ENCODE results near the gene HRH2.

HRH2 gene

DNA sequence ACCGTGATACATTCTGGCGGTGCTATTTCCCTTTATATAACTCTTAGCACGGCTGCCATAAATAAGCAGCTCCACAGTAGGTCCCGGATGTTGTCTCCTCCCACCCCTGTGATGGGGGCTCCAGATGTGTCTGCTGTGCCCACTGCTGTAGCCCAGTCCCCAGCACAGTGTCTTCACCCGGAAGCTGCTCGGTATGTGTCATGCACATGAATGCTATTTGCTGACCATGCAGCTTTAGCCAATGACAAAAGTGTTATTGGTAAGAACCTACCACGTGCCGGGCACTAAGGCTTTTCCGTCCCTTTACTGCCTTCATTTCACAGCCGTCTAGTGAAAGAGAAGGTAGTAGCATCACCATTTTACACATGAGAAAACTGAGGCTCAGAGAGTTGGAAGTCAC lies 20.2 kb downstream of the HRH2 start:
- TF ChIP-seq, protein P1, sequence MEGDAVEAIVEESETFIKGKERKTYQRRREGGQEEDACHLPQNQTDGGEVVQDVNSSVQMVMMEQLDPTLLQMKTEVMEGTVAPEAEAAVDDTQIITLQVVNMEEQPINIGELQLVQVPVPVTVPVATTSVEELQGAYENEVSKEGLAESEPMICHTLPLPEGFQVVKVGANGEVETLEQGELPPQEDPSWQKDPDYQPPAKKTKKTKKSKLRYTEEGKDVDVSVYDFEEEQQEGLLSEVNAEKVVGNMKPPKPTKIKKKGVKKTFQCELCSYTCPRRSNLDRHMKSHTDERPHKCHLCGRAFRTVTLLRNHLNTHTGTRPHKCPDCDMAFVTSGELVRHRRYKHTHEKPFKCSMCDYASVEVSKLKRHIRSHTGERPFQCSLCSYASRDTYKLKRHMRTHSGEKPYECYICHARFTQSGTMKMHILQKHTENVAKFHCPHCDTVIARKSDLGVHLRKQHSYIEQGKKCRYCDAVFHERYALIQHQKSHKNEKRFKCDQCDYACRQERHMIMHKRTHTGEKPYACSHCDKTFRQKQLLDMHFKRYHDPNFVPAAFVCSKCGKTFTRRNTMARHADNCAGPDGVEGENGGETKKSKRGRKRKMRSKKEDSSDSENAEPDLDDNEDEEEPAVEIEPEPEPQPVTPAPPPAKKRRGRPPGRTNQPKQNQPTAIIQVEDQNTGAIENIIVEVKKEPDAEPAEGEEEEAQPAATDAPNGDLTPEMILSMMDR (IDR thresholded peaks at IDR 0.05; ENCODE audit: insufficient read depth, low read length, poor library complexity, severe bottlenecking): no peak
- no peak overlapping the region for H3K4me3 ChIP-seq (replicated peaks; ENCODE audit: low read depth, low read length)
- H3K27me3 ChIP-seq (replicated peaks; ENCODE audit: control insufficient read depth, insufficient read depth, low read length): no peaks in the 10 kb centered on the region; the same call in 1 of the 2 replicates
- DNase-seq (ENCODE audit: extremely low read depth, insufficient read length): no peak
- H3K36me3 ChIP-seq (ENCODE audit: control insufficient read depth, insufficient read depth, low read length): no peaks in the 10 kb centered on the region

- H3K36me3 ChIP-seq (ENCODE audit: control insufficient read depth, insufficient read depth, low read length): no peaks in the 10 kb centered on the region
- DNase-seq (ENCODE audit: extremely low read depth, insufficient read length): no peak
- H3K4me3 ChIP-seq (replicated peaks; ENCODE audit: low read depth, low read length): no peak overlapping the region
- TF ChIP-seq, protein P1 (IDR thresholded peaks at IDR 0.05; ENCODE audit: insufficient read depth, low read length, poor library complexity, severe bottlenecking): no peak
- H3K27me3 ChIP-seq (replicated peaks; ENCODE audit: control insufficient read depth, insufficient read depth, low read length): no peaks in the 10 kb centered on the region; the same call in 1 of the 2 replicates
Measured at GRCh38 chr5:175679411-175679810, 21.5 kb downstream of the HRH2 start.

DNA sequence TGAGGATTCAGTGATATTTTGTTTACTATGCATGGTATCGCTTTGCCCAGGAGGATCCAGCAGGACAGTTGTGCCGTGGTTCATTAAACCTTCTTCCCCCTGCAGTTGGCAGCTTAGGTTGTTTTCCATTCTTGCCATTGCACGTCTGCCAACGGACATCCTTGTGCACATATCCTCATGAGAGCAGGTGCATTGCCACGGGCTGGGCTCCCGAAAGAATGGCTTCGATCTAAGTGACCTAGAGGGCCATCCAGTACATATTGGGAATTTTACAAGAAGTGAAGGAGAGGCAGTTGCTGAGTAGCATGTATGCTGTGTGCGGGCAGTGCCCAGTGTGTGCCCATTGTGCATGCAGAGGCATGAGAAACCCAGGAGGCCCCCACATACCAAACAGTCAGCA lies 22.1 kb downstream of the HRH2 start:
- Histone ChIP-seq H3K27me3 (replicated peaks; ENCODE audit: control insufficient read depth, insufficient read depth, low read length) (no peaks in the 10 kb centered on the region; the same call in 1 of the 2 replicates), H3K4me3 (replicated peaks; ENCODE audit: low read depth, low read length) (no peak overlapping the region), H3K36me3 (ENCODE audit: control insufficient read depth, insufficient read depth, low read length) (no peaks in the 10 kb centered on the region)
- TF ChIP-seq, protein P1 (IDR thresholded peaks at IDR 0.05; ENCODE audit: insufficient read depth, low read length, poor library complexity, severe bottlenecking): no peak
- DNase-seq (ENCODE audit: extremely low read depth, insufficient read length): no peak

GRCh38 chr5:175680463-175680862 lies 22.6 kb downstream of the HRH2 start:
- DNase-seq (ENCODE audit: extremely low read depth, insufficient read length): no peak
- TF ChIP-seq, protein P1 (IDR thresholded peaks at IDR 0.05; ENCODE audit: insufficient read depth, low read length, poor library complexity, severe bottlenecking): no peak
- Histone ChIP-seq H3K36me3 (ENCODE audit: control insufficient read depth, insufficient read depth, low read length) (no peaks in the 10 kb centered on the region), H3K27me3 (replicated peaks; ENCODE audit: control insufficient read depth, insufficient read depth, low read length) (no peaks in the 10 kb centered on the region; the same call in 1 of the 2 replicates), H3K4me3 (replicated peaks; ENCODE audit: low read depth, low read length) (no peak overlapping the region)

DNA sequence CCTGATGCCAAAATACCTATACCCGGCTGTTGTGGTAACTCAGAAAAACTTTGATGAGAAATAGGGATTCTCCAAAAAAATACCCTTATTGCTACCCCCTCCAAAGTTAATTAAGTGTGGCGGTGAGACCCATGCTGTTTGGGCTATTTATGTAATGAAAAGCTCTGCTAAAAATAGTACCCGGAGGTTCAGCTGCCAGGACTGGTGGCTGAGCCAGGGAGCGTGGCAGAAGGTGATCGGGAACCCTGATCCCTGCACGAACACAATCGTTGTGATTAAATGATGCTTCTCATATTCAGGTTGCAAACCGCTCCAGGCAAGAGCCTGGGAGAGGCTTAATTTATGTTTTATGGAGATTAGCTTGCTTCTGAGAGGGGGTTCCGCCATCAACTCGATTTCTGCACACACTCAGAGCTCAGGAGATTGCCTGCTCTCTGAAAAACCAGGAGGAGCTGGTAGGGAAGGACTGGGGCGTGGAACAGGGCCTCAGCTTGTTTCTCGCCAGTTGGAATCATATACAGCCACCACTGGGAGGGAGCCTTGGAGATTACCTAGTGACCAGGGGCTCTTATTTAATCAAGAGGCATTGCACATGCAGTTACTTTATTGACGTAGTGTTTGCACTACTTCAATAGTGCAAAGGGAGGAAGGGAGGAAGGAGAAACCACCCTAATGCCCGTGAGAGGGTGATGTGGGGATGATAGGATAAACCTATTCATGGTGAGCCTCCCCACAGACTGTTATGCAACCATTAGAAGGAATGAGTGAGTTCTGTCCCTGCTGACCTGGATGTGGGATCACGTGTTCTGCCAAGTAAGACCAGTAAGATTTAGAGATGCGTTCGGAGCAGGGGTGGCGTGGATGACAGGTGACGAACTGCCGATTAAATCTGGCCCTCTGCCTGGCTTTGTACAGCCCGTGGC lies 23.4 kb downstream of the HRH2 start:
- TF ChIP-seq, protein P1 (IDR thresholded peaks at IDR 0.05; ENCODE audit: insufficient read depth, low read length, poor library complexity, severe bottlenecking): no peak
- H3K4me3 ChIP-seq (replicated peaks; ENCODE audit: low read depth, low read length): no peak overlapping the region
- no peaks in the 10 kb centered on the region for H3K36me3 ChIP-seq (ENCODE audit: control insufficient read depth, insufficient read depth, low read length)
- DNase-seq (ENCODE audit: extremely low read depth, insufficient read length): no peak
- H3K27me3 ChIP-seq (replicated peaks; ENCODE audit: control insufficient read depth, insufficient read depth, low read length): no peaks in the 10 kb centered on the region; the same call in 1 of the 2 replicates

Data from GM06990 (cell line).